Panc1 (cell line): Measurements from ENCODE around the gene IFNA17.

Source experiments
- CTCF ChIP-seq: fragments of 450-650 bp; IDR thresholded peaks from 2 replicates; pipeline ENCODE4 v1.5.1; 2017; ENCODE audit warnings: mild to moderate bottlenecking
- POLR2AphosphoS5 ChIP-seq: IDR thresholded peaks from 2 replicates; pipeline ENCODE4 v1.6.1; 2012; ENCODE audit warnings: mild to moderate bottlenecking, low read depth, low read length, moderate library complexity
- REST ChIP-seq, 2 experiments: IDR thresholded peaks; 2 replicates each; pipeline ENCODE4 v1.6.1; 2011 to 2012; ENCODE audit warnings: low read depth in 2 of 2, control low read depth in 1 of 2, low read length in 1 of 2, mild to moderate bottlenecking in 1 of 2, moderate library complexity in 1 of 2; ENCODE audit not compliant: insufficient read depth in 1 of 2
- SIN3A ChIP-seq: IDR thresholded peaks from 2 replicates; pipeline ENCODE4 v1.6.1; 2012; ENCODE audit warnings: low read depth, mild to moderate bottlenecking, low read length, moderate library complexity, borderline replicate concordance; ENCODE audit not compliant: insufficient read depth

- no peak for TF ChIP-seq CTCF
- TF ChIP-seq POLR2AphosphoS5: no peak
- TF ChIP-seq SIN3A: no peak
- no peak for TF ChIP-seq REST (IDR thresholded peaks at IDR 0.05; ENCODE audit: insufficient read depth in 1 of 2, low read depth in 2 of 2, low read length in 1 of 2)
Measured at GRCh38 chr9:21255538-21256212, 27.7 kb upstream of the IFNA17 start.
